ENCODE data around the gene PALM2AKAP2.

PALM2AKAP2 gene

DNA sequence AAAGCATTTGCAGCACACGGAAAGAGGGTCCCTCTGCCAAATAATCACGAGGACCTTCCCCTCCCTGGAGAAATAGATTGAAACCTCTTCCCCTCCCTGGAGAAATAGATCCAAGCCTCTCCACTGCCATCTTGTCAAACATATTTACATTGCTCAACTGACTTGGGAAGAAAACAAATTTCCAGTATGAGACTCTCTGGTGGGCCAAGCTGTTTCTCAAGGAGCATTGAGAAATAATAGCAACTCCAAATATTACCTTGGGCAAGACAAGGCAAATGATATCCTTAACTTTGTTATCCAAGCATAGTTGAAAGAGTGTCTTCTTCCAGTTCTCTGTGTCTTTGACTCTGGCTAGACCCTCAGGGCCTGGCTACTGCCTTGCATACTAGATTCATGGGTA, 45.2 kb upstream of the PALM2AKAP2 start (continued):
- TF ChIP-seq, protein P1, sequence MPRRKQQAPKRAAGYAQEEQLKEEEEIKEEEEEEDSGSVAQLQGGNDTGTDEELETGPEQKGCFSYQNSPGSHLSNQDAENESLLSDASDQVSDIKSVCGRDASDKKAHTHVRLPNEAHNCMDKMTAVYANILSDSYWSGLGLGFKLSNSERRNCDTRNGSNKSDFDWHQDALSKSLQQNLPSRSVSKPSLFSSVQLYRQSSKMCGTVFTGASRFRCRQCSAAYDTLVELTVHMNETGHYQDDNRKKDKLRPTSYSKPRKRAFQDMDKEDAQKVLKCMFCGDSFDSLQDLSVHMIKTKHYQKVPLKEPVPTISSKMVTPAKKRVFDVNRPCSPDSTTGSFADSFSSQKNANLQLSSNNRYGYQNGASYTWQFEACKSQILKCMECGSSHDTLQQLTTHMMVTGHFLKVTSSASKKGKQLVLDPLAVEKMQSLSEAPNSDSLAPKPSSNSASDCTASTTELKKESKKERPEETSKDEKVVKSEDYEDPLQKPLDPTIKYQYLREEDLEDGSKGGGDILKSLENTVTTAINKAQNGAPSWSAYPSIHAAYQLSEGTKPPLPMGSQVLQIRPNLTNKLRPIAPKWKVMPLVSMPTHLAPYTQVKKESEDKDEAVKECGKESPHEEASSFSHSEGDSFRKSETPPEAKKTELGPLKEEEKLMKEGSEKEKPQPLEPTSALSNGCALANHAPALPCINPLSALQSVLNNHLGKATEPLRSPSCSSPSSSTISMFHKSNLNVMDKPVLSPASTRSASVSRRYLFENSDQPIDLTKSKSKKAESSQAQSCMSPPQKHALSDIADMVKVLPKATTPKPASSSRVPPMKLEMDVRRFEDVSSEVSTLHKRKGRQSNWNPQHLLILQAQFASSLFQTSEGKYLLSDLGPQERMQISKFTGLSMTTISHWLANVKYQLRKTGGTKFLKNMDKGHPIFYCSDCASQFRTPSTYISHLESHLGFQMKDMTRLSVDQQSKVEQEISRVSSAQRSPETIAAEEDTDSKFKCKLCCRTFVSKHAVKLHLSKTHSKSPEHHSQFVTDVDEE (CRISPR knock-in tag; IDR thresholded peaks at IDR 0.05) = no peak
- TF ChIP-seq GLIS3 (CRISPR knock-in tag; IDR thresholded peaks at IDR 0.05) = no peak
- no peak for TF ChIP-seq ESRRG (CRISPR knock-in tag; IDR thresholded peaks at IDR 0.05)
- TF ChIP-seq ZC3H10 (CRISPR knock-in tag; IDR thresholded peaks at IDR 0.05) = no peak
- TF ChIP-seq, protein P2, sequence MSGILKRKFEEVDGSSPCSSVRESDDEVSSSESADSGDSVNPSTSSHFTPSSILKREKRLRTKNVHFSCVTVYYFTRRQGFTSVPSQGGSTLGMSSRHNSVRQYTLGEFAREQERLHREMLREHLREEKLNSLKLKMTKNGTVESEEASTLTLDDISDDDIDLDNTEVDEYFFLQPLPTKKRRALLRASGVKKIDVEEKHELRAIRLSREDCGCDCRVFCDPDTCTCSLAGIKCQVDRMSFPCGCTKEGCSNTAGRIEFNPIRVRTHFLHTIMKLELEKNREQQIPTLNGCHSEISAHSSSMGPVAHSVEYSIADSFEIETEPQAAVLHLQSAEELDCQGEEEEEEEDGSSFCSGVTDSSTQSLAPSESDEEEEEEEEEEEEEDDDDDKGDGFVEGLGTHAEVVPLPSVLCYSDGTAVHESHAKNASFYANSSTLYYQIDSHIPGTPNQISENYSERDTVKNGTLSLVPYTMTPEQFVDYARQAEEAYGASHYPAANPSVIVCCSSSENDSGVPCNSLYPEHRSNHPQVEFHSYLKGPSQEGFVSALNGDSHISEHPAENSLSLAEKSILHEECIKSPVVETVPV (CRISPR knock-in tag; IDR thresholded peaks at IDR 0.05) = no peak
- no peak for TF ChIP-seq CSDC2 (CRISPR knock-in tag; IDR thresholded peaks at IDR 0.05)
- TF ChIP-seq OSR1 (CRISPR knock-in tag; IDR thresholded peaks at IDR 0.05) = no peak
- TF ChIP-seq PPARA (CRISPR knock-in tag; IDR thresholded peaks at IDR 0.05; ENCODE audit: borderline replicate concordance) = no peak
- no peak for TF ChIP-seq ZNF8 (CRISPR knock-in tag; IDR thresholded peaks at IDR 0.05)
- no peak for TF ChIP-seq TCF4 (CRISPR knock-in tag; IDR thresholded peaks at IDR 0.05; ENCODE audit: borderline replicate concordance)

DNA sequence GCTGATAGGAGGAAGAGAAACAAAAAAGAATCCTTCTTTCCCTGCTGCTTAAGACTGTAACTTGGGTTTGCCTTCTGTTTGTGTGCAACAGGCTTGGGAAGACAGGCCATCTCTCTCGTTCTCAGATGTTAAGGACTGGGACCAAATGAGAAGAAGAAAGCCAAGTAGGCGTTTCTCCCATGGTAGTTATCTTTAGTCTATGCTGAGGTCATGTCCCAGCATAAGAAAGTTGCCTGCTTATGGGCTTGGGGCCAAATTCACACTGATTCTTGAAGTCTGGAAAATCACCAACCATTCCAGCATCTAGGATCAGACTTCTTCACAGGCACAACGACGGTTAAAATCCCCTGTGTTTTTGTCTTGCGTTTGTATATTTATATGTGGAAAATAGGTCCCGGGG, 44.2 kb upstream of the PALM2AKAP2 start:
- TF ChIP-seq ZFP30 (CRISPR knock-in tag; IDR thresholded peaks at IDR 0.05) (no peak), ESRRG (CRISPR knock-in tag; IDR thresholded peaks at IDR 0.05) (no peak), SNAI2 (CRISPR knock-in tag; IDR thresholded peaks at IDR 0.05) (no peak), ARNTL (CRISPR knock-in tag; IDR thresholded peaks at IDR 0.05; ENCODE audit: borderline replicate concordance, low read depth) (no peak)
- TF ChIP-seq, protein P3, sequence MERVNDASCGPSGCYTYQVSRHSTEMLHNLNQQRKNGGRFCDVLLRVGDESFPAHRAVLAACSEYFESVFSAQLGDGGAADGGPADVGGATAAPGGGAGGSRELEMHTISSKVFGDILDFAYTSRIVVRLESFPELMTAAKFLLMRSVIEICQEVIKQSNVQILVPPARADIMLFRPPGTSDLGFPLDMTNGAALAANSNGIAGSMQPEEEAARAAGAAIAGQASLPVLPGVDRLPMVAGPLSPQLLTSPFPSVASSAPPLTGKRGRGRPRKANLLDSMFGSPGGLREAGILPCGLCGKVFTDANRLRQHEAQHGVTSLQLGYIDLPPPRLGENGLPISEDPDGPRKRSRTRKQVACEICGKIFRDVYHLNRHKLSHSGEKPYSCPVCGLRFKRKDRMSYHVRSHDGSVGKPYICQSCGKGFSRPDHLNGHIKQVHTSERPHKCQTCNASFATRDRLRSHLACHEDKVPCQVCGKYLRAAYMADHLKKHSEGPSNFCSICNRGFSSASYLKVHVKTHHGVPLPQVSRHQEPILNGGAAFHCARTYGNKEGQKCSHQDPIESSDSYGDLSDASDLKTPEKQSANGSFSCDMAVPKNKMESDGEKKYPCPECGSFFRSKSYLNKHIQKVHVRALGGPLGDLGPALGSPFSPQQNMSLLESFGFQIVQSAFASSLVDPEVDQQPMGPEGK (CRISPR knock-in tag; IDR thresholded peaks at IDR 0.05; ENCODE audit: borderline replicate concordance) = no peak

DNA sequence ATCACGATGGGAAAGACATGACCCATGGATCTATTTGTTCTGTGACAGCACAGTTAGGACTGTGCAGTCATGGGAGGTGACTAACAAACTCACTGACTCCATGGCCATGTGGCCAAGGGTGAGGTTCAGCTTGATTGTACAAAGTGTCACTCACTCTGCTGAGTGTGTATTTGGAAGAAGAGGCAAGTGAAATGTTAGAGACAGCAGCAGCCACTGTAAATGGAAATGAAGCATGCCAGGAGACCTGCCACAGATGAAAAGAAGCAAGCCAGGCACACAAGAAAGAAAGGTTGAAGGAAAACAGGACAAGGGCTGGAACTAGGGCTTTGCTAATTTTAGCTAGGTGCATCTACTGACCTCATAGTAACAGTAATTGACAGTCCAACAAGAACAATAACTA, 42.7 kb upstream of the PALM2AKAP2 start:
- TF ChIP-seq SNAI2 (CRISPR knock-in tag; IDR thresholded peaks at IDR 0.05) (no peak), PPARA (CRISPR knock-in tag; IDR thresholded peaks at IDR 0.05; ENCODE audit: borderline replicate concordance) (no peak), ZNF8 (CRISPR knock-in tag; IDR thresholded peaks at IDR 0.05) (no peak), ZFP30 (CRISPR knock-in tag; IDR thresholded peaks at IDR 0.05) (no peak), ZFP3 (CRISPR knock-in tag; IDR thresholded peaks at IDR 0.05) (no peak)
- TF ChIP-seq, protein P2 (CRISPR knock-in tag; IDR thresholded peaks at IDR 0.05) = no peak
- ATAC-seq = no peak

More for the DNA sequence above, 44.2 kb upstream of the PALM2AKAP2 start:
- ATAC-seq = no peak

DNA sequence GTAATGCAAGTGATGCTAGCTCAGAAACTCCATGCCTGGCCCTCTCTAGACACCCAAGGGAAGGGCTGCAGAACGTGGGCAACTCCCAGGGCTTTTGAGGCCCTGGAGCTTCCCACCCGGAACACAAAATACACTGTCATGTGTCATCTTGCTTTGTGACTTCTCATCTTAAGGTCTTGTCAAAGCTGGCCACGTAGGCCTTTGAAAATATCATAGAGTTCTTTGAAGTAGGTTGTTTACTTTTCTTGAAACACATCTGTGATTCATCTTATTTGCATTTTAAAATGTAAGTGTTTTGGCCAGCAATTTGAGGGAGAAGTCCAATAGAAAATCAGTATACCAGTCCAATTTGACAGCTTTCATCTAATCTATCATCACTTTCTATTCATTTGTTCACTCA, 40.2 kb upstream of the PALM2AKAP2 start:
- no peak for ATAC-seq
- TF ChIP-seq, protein P3 (CRISPR knock-in tag; IDR thresholded peaks at IDR 0.05; ENCODE audit: borderline replicate concordance) = no peak
- no peak for TF ChIP-seq GLIS3 (CRISPR knock-in tag; IDR thresholded peaks at IDR 0.05)
- no peak for TF ChIP-seq CSDC2 (CRISPR knock-in tag; IDR thresholded peaks at IDR 0.05)
- TF ChIP-seq ZNF8 (CRISPR knock-in tag; IDR thresholded peaks at IDR 0.05) = no peak
- no peak for TF ChIP-seq ZNF565 (CRISPR knock-in tag; conservative IDR thresholded peaks at IDR 0.05; ENCODE audit: low read depth)
- TF ChIP-seq PPARA (CRISPR knock-in tag; IDR thresholded peaks at IDR 0.05; ENCODE audit: borderline replicate concordance) = no peak
- TF ChIP-seq OSR1 (CRISPR knock-in tag; IDR thresholded peaks at IDR 0.05) = no peak
- TF ChIP-seq, protein P4, sequence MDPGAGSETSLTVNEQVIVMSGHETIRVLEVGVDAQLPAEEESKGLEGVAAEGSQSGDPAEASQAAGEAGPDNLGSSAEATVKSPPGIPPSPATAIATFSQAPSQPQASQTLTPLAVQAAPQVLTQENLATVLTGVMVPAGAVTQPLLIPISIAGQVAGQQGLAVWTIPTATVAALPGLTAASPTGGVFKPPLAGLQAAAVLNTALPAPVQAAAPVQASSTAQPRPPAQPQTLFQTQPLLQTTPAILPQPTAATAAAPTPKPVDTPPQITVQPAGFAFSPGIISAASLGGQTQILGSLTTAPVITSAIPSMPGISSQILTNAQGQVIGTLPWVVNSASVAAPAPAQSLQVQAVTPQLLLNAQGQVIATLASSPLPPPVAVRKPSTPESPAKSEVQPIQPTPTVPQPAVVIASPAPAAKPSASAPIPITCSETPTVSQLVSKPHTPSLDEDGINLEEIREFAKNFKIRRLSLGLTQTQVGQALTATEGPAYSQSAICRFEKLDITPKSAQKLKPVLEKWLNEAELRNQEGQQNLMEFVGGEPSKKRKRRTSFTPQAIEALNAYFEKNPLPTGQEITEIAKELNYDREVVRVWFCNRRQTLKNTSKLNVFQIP (CRISPR knock-in tag; IDR thresholded peaks at IDR 0.05; ENCODE audit: borderline replicate concordance, low read depth) = no peak
- no peak for TF ChIP-seq ISL1 (CRISPR knock-in tag; IDR thresholded peaks at IDR 0.05)

All from SK-N-SH treated with all-trans-retinoic acid at 6 μM for 48 hours (cell line).